Neural cell (in vitro differentiated cells): Measurements from ENCODE around the gene CEP85L. TPM values are rescaled to one million over a fixed set of nuclear protein-coding genes. Genes with fewer than 3 reads are reported as not detected.

Experiments
- H2AFZ ChIP-seq: fragments of 200-600, 300-800 bp; sonication (generic), shearing (Covaris generic); 2 replicates; pipeline ENCODE4 v1.6.0; 2014; ENCODE audit warnings: low read depth, mild to moderate bottlenecking, antibody characterized with exemption, low read length, moderate library complexity
- H3F3A ChIP-seq: fragments of 200-600 bp; shearing (Covaris generic); 2 replicates; pipeline ENCODE4 v1.6.1; 2016; ENCODE audit warnings: mild to moderate bottlenecking, moderate library complexity, mixed read lengths, antibody characterized with exemption, low read length; ENCODE audit not compliant: insufficient read depth, poor library complexity, severe bottlenecking
- H3K27ac ChIP-seq: fragments of 200-600, 300-800 bp; sonication (generic), shearing (Covaris generic); 2 replicates; pipeline ENCODE4 v1.5.1; 2014; ENCODE audit warnings: mild to moderate bottlenecking, low read length, moderate library complexity
- H3K27me3 ChIP-seq: fragments of 300-800, 200-600 bp; sonication (generic), shearing (Covaris generic); 2 replicates; pipeline ENCODE4 v1.6.0; 2014; ENCODE audit warnings: mild to moderate bottlenecking, low read depth, low read length, moderate library complexity; ENCODE audit not compliant: insufficient read depth
- H3K36me3 ChIP-seq: fragments of 300-800, 200-600 bp; sonication (generic), shearing (Covaris generic); 2 replicates; pipeline ENCODE4 v1.5.1; 2014; ENCODE audit warnings: mild to moderate bottlenecking, antibody characterized with exemption, low read length, moderate library complexity; ENCODE audit not compliant: insufficient read depth
- H3K4me2 ChIP-seq: fragments of 300-800, 200-600 bp; sonication (generic), shearing (Covaris generic); 2 replicates; pipeline ENCODE4 v1.6.0; 2014; ENCODE audit warnings: mild to moderate bottlenecking, low read length
- H3K4me3 ChIP-seq: fragments of 300-800, 200-600 bp; sonication (generic), shearing (Covaris generic); 2 replicates; pipeline ENCODE4 v1.5.1; 2014; ENCODE audit warnings: mild to moderate bottlenecking, low read length, moderate library complexity
- H3K79me2 ChIP-seq: fragments of 200-600 bp; shearing (Covaris generic); replicated peaks from 2 replicates; pipeline ENCODE4 v1.6.0; 2014; ENCODE audit warnings: mild to moderate bottlenecking, low read length, moderate library complexity; ENCODE audit not compliant: insufficient read depth
- H3K9ac ChIP-seq: fragments of 300-800, 200-600 bp; sonication (generic), shearing (Covaris generic); 2 replicates; pipeline ENCODE4 v1.6.1; 2016; ENCODE audit warnings: mild to moderate bottlenecking, low read length, mixed read lengths
- H3K9me2 ChIP-seq: fragments of 200-600 bp; shearing (Covaris generic); 2 replicates; pipeline ENCODE4 v1.6.1; 2016; ENCODE audit warnings: mild to moderate bottlenecking, low read length, mixed read lengths; ENCODE audit not compliant: insufficient read depth
- H3K9me3 ChIP-seq: fragments of 200-600, 300-800 bp; sonication (generic), shearing (Covaris generic); 2 replicates; pipeline ENCODE4 v1.6.1; 2016; ENCODE audit warnings: mild to moderate bottlenecking, mixed run types, low read length, moderate library complexity, mixed read lengths
- H4K20me1 ChIP-seq: fragments of 200-600 bp; shearing (Covaris generic); 2 replicates; pipeline ENCODE4 v1.6.1; 2016; ENCODE audit warnings: mild to moderate bottlenecking, mixed run types; ENCODE audit not compliant: insufficient read depth
- EP300 ChIP-seq: fragments of 450-650 bp; conservative IDR thresholded peaks from 2 replicates; pipeline ENCODE4 v1.6.1; 2014; ENCODE audit warnings: antibody characterized with exemption, mild to moderate bottlenecking, moderate library complexity; ENCODE audit not compliant: poor library complexity, severe bottlenecking
- EZH2 ChIP-seq: fragments of 200-600, 300-800 bp; shearing (Covaris generic), sonication (generic); IDR thresholded peaks from 2 replicates; pipeline ENCODE4 v1.6.1; 2014; ENCODE audit warnings: antibody characterized with exemption, low read length, borderline replicate concordance, mild to moderate bottlenecking; ENCODE audit not compliant: insufficient read depth, poor library complexity, severe bottlenecking
- MXI1 ChIP-seq: fragments of 450-650 bp; conservative IDR thresholded peaks from 2 replicates; pipeline ENCODE4 v1.6.1; 2014; ENCODE audit warnings: antibody characterized with exemption, mild to moderate bottlenecking; ENCODE audit not compliant: poor library complexity, severe bottlenecking
- POLR2AphosphoS5 ChIP-seq: IDR thresholded peaks from 2 replicates; pipeline ENCODE4 v1.6.1; 2012
- RAD21 ChIP-seq: fragments of 450-650 bp; conservative IDR thresholded peaks from 2 replicates; pipeline ENCODE4 v1.6.1; 2014; ENCODE audit warnings: antibody characterized with exemption, mild to moderate bottlenecking, moderate library complexity
- SMC3 ChIP-seq: fragments of 450-650 bp; conservative IDR thresholded peaks from 2 replicates; pipeline ENCODE4 v1.6.1; 2014; ENCODE audit warnings: antibody characterized with exemption, mild to moderate bottlenecking, moderate library complexity; ENCODE audit not compliant: poor library complexity
- TAF1 ChIP-seq: IDR thresholded peaks from 2 replicates; pipeline ENCODE4 v1.6.1; 2012; ENCODE audit warnings: low read depth
- polyA plus RNA-seq: library from polyadenylated mRNA; depleted of rRNA; stranded (reverse); fragments of >200 nt; gene quantifications from 2 replicates; pipeline ENCODE4 v1.2.3, GENCODE V29; 2014
- TF ChIP-seq, protein P1 (sequence below): IDR thresholded peaks from 2 replicates; pipeline ENCODE4 v1.6.1; 2012; ENCODE audit warnings: borderline replicate concordance
- TF ChIP-seq, protein P2 (sequence below): fragments of 450-650 bp; IDR thresholded peaks from 2 replicates; pipeline ENCODE4 v1.5.1; 2014; ENCODE audit warnings: antibody characterized with exemption, mild to moderate bottlenecking, moderate library complexity; ENCODE audit not compliant: poor library complexity, severe bottlenecking

CEP85L gene
- polyA plus RNA-seq, 1 donor from 2014 or later, result 17.0 TPM

DNA sequence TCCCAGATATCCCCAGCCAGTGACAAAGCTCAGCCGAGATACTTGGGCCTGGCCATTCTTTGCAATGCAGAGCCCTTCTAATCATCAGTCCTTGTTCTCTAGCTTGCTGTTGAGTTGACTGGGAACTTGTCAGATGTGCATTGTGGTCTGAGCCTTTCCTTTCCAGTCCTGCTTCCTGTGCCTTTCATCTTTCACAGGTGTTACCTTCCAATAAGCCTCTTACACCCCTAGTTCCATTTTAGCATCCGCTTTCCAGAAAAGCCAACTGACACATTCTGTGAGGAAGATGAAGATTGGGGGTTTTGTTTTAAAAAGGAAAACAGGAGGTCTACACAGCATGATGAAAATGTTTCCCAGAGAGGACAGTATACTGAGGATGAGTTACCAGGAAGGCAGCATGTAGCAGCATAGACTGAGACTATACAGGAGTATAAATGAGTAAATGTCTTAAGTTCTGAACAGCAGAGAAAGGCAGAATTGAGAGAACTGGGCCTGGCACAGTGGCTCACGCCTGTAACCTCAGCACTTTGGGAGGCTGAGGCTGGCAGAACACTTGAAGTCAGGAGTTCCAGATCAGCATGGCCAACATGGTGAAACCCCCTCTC lies 5.6 kb upstream of the CEP85L start:
- Histone ChIP-seq H3K36me3 (no peaks in the 10 kb centered on the region), H3K27me3 (no peaks in the 10 kb centered on the region), H3K27ac (no peak overlapping the region), H3K9me3 (no peaks in the 10 kb centered on the region), H3K79me2 (no peaks in the 10 kb centered on the region), H3F3A (no peaks in the 10 kb centered on the region), H3K9me2 (no peaks in the 10 kb centered on the region), H3K4me2 (no peak overlapping the region), H4K20me1 (no peaks in the 10 kb centered on the region), H3K9ac (no peak overlapping the region), H3K4me3 (no peak overlapping the region), H2AFZ (no peak overlapping the region)
- TF ChIP-seq, protein P1, sequence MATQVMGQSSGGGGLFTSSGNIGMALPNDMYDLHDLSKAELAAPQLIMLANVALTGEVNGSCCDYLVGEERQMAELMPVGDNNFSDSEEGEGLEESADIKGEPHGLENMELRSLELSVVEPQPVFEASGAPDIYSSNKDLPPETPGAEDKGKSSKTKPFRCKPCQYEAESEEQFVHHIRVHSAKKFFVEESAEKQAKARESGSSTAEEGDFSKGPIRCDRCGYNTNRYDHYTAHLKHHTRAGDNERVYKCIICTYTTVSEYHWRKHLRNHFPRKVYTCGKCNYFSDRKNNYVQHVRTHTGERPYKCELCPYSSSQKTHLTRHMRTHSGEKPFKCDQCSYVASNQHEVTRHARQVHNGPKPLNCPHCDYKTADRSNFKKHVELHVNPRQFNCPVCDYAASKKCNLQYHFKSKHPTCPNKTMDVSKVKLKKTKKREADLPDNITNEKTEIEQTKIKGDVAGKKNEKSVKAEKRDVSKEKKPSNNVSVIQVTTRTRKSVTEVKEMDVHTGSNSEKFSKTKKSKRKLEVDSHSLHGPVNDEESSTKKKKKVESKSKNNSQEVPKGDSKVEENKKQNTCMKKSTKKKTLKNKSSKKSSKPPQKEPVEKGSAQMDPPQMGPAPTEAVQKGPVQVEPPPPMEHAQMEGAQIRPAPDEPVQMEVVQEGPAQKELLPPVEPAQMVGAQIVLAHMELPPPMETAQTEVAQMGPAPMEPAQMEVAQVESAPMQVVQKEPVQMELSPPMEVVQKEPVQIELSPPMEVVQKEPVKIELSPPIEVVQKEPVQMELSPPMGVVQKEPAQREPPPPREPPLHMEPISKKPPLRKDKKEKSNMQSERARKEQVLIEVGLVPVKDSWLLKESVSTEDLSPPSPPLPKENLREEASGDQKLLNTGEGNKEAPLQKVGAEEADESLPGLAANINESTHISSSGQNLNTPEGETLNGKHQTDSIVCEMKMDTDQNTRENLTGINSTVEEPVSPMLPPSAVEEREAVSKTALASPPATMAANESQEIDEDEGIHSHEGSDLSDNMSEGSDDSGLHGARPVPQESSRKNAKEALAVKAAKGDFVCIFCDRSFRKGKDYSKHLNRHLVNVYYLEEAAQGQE, result no peak
- TF ChIP-seq POLR2AphosphoS5 (no peak), EP300 (no peak), EZH2 (no peak), RAD21 (no peak), TAF1 (no peak), MXI1 (no peak), SMC3 (no peak)
- TF ChIP-seq, protein P2, sequence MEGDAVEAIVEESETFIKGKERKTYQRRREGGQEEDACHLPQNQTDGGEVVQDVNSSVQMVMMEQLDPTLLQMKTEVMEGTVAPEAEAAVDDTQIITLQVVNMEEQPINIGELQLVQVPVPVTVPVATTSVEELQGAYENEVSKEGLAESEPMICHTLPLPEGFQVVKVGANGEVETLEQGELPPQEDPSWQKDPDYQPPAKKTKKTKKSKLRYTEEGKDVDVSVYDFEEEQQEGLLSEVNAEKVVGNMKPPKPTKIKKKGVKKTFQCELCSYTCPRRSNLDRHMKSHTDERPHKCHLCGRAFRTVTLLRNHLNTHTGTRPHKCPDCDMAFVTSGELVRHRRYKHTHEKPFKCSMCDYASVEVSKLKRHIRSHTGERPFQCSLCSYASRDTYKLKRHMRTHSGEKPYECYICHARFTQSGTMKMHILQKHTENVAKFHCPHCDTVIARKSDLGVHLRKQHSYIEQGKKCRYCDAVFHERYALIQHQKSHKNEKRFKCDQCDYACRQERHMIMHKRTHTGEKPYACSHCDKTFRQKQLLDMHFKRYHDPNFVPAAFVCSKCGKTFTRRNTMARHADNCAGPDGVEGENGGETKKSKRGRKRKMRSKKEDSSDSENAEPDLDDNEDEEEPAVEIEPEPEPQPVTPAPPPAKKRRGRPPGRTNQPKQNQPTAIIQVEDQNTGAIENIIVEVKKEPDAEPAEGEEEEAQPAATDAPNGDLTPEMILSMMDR, result no peak

DNA sequence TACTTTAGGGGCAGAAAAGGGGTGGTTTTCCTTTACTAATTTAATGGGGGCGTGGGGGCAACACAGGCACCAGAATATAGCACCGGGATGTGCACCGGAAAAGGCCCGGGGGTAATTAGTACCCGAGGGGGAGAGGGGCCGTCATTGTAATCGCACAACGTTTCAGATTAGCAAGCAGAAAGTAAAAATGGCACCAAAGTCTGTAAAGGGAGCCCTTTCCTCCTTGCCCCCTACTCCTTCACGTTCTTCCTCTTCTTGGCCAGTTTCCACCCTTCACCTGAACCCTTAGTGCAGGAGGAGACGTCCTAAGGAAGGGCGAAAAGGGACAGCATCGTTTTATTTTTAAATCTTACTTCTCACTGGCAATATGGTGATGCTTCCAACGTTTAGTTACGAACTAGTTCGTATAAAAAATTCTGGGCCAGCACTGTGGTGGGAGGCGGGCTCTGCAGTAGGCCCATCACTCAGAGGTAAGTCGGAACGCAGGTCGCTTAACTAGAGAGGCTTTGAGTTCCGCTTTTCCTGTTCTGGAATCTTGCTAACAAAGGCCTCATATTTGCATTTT lies 742 bp upstream of the CEP85L start:
- Histone ChIP-seq H3K79me2 (peaks cover 29% of the 10 kb centered on the region), H3K4me3 (peak overlapping the region; percentile 93), H4K20me1 (no peaks in the 10 kb centered on the region), H3K4me2 (peak overlapping the region; percentile 24), H3F3A (no peaks in the 10 kb centered on the region), H3K9me3 (no peaks in the 10 kb centered on the region), H3K9ac (peak overlapping the region; percentile 86), H2AFZ (peak overlapping the region; percentile 72), H3K36me3 (no peaks in the 10 kb centered on the region), H3K9me2 (no peaks in the 10 kb centered on the region), H3K27ac (peak overlapping the region; percentile 85), H3K27me3 (no peaks in the 10 kb centered on the region)
- TF ChIP-seq, protein P1, result no peak
- TF ChIP-seq POLR2AphosphoS5 (no peak), MXI1 (no peak), EZH2 (no peak), SMC3 (no peak), RAD21 (no peak), TAF1 (no peak), EP300 (no peak)
- TF ChIP-seq, protein P2, result no peak
